Astrocyte (in vitro differentiated cells and primary cell): ENCODE measurements around the gene LRMDA.

Source experiments
- CTCF ChIP-seq: IDR thresholded peaks from 2 replicates; pipeline ENCODE4 v1.5.1; 2011; ENCODE audit warnings: low read depth, mild to moderate bottlenecking, inconsistent platforms, low read length, moderate library complexity; ENCODE audit not compliant: insufficient read depth
- EZH2 ChIP-seq: IDR thresholded peaks from 2 replicates; pipeline ENCODE4 v1.6.1; 2012; ENCODE audit warnings: mild to moderate bottlenecking, low read length, inconsistent platforms; ENCODE audit not compliant: insufficient read depth

GRCh38 chr10:75743291-75743778, 311.9 kb downstream of the LRMDA start:
- no peak for TF ChIP-seq CTCF
- TF ChIP-seq EZH2, result no peak
